Cardiac fibroblast (primary cell): ENCODE results near the gene PLA2G15.
A peak's percentile ranks its signal among the peaks of the same experiment; 100 is the strongest.

Source experiments
- DNase-seq, 2 donors: peaks; one replicate each; pipeline versions ENCODE4 v3.0.0 to v3.0.0-alpha.2; 2010; ENCODE audit warnings: low read depth in 2 of 2
- H3K4me3 ChIP-seq, 2 donors: replicated peaks in 1 of 2; 1 replicate in 1 of 2; 2 replicates in 1 of 2; pipeline ENCODE4 v1.5.1; 2011; ENCODE audit warnings: low read depth in 2 of 2, low read length in 2 of 2, mild to moderate bottlenecking in 2 of 2, moderate library complexity in 1 of 2
- CTCF ChIP-seq: IDR thresholded peaks from one replicate; pipeline ENCODE4 v1.5.1; 2011; ENCODE audit warnings: low read depth, mild to moderate bottlenecking, low read length, inconsistent platforms

The PLA2G15 gene

GRCh38 chr16:68235887-68236136 is 9.4 kb upstream of the PLA2G15 start, which contains the start of gene ESRP2:
TSS of gene ESRP2 (minus strand) at chr16:68236127. CDS start at chr16:68236045, 82 bp downstream.
- DNase-seq: no peak
- TF ChIP-seq CTCF: no peak
- H3K4me3 ChIP-seq: peak within 1 kb of the TSS; percentile 53 to 61

GRCh38 chr16:68236137-68236825 is 8.9 kb upstream of the PLA2G15 start:
- TF ChIP-seq CTCF: no peak
- DNase-seq: no peak
- H3K4me3 ChIP-seq: peak overlapping the region in 1 of 2 donors; percentile 25

GRCh38 chr16:68236826-68237242 is 8.3 kb upstream of the PLA2G15 start:
- no peak for TF ChIP-seq CTCF
- peak overlapping the region; percentile 53 to 61 for H3K4me3 ChIP-seq
- no peak for DNase-seq

- H3K4me3 ChIP-seq: peak overlapping the region; percentile 53 to 61
- DNase-seq: peak; percentile 98
- no peak for TF ChIP-seq CTCF
These were observed 7.7 kb upstream of the PLA2G15 start for GRCh38 chr16:68237243-68238028.

GRCh38 chr16:68238029-68238345 is 7.2 kb upstream of the PLA2G15 start:
- peak overlapping the region; percentile 52 to 53 for H3K4me3 ChIP-seq
- no peak for DNase-seq
- TF ChIP-seq CTCF: no peak

GRCh38 chr16:68242085-68242484 is 3.1 kb upstream of the PLA2G15 start:
- no peak for DNase-seq
- no peak overlapping the region for H3K4me3 ChIP-seq
- no peak for TF ChIP-seq CTCF
